ENCODE results near the gene ETNK2.

GRCh38 chr1:204149635-204150565 lies 1.9 kb downstream of the ETNK2 start:
- TF ChIP-seq YY1 (IDR thresholded peaks at IDR 0.05; ENCODE audit: insufficient read depth, insufficient read length) (no peak), SUZ12 (IDR thresholded peaks at IDR 0.05; ENCODE audit: extremely low read depth, insufficient read depth, insufficient read length) (no peak)

All from NT2/D1 (cell line).